NT2/D1 (cell line): ENCODE data around the gene CABLES2.

Experiments
- YY1 ChIP-seq: IDR thresholded peaks from 2 replicates; pipeline ENCODE4 v1.6.1; 2011; ENCODE audit not compliant: insufficient read length, insufficient read depth
- ZNF274 ChIP-seq: IDR thresholded peaks from 2 replicates; pipeline ENCODE4 v1.6.1; 2011; ENCODE audit warnings: mild to moderate bottlenecking, low read depth, low read length

DNA sequence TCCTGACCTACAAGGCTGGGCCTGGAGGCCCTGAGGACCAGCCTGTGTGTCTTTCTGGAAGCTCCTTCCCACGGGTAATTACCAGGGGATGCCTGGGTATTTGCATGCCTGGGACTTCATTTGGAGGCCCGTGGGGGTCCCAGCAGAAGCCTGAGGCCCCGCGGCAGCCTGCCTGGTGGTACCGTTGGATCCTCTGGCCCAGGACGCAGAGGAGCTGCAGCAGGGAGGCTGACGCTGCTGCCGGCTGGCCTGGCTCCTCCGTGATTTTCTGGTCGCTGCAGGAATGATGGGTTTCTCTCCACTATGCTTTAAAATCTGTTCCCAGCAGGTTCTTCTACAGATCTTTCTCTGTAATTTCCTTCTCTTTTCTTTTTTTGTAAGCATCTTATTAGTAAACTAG lies 6.5 kb downstream of the CABLES2 start:
- no peak for TF ChIP-seq ZNF274
- TF ChIP-seq YY1: no peak
